Stomach (tissue), 4 donors: Measurements from ENCODE around the gene PLSCR2.

ENCODE experiments used
- EP300 ChIP-seq: sonication (generic); formaldehyde crosslinking; IDR thresholded peaks from one replicate; pipeline ENCODE4 v1.6.1; 2017; ENCODE audit warnings: antibody characterized with exemption
- POLR2A ChIP-seq, 4 donors: fragments of 450-650 bp; IDR thresholded peaks; one replicate each; pipeline ENCODE4 v1.6.1; 2016; ENCODE audit warnings: antibody characterized with exemption in 4 of 4, control low read depth in 2 of 4, mild to moderate bottlenecking in 1 of 4, moderate library complexity in 1 of 4
- POLR2AphosphoS5 ChIP-seq, 3 donors: sonication (generic); formaldehyde crosslinking; IDR thresholded peaks; one replicate each; pipeline ENCODE4 v1.6.1; 2016; ENCODE audit warnings: antibody characterized with exemption in 3 of 3
- TF ChIP-seq, protein P1 (sequence below), 7 experiments: fragments of 450-650 bp in 4 of 7; fragments of 200-600 bp in 3 of 7; sonication (generic) in 3 of 7; IDR thresholded peaks; one replicate each; pipeline ENCODE4 v1.5.1; 2016 to 2019; ENCODE audit warnings: antibody characterized with exemption in 7 of 7, control low read depth in 2 of 7, mild to moderate bottlenecking in 1 of 7

DNA sequence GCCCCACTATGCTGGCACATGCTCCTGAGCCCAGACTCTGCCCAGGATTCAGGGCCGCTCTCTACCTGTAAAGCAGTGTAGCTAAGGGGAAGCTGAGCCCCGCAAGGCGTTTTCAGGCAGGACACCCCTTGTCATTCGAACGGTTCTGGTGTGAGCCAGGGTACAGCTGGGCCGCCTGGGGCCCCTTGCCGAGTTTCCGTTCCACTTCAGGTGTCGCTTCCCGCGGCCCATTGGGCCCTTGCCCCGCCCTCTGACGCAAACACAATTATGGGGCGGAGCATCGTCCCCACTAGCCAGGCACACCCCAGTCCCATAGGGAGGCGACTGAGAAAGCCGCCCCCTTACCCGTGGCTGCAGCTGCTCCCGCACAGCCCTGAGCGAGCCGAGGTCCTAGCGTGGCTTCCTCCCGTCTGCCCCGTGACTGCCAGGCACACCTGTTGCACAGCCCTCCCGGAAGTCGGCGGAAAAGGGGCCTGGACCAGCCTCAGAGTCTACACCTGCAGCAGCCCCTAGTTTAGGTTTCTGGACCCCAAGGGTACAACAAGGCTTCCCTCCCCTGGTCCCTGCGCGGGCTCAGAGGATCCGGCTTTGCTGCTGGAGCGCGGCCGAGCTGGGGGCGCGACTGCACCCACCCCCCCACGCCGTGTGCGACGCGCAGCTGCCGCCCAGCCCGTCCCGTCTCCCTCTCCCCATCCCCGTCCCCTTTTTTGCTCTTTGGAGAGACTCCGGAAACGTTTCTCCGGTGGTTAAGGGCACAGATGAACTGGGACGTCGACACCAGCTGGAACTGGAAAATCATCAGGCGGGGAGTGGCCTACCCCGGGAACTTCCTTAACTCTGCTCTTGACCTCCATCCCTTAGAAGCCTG is at the start of gene PLSCR2:
- TF ChIP-seq, protein P1, sequence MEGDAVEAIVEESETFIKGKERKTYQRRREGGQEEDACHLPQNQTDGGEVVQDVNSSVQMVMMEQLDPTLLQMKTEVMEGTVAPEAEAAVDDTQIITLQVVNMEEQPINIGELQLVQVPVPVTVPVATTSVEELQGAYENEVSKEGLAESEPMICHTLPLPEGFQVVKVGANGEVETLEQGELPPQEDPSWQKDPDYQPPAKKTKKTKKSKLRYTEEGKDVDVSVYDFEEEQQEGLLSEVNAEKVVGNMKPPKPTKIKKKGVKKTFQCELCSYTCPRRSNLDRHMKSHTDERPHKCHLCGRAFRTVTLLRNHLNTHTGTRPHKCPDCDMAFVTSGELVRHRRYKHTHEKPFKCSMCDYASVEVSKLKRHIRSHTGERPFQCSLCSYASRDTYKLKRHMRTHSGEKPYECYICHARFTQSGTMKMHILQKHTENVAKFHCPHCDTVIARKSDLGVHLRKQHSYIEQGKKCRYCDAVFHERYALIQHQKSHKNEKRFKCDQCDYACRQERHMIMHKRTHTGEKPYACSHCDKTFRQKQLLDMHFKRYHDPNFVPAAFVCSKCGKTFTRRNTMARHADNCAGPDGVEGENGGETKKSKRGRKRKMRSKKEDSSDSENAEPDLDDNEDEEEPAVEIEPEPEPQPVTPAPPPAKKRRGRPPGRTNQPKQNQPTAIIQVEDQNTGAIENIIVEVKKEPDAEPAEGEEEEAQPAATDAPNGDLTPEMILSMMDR (IDR thresholded peaks at IDR 0.05) = no peak
- TF ChIP-seq POLR2A (IDR thresholded peaks at IDR 0.05) = peak in 1 of 4 donors; percentile 67
- TF ChIP-seq EP300 = no peak
- TF ChIP-seq POLR2AphosphoS5 (IDR thresholded peaks at IDR 0.05) = peak; percentile 30 to 82 (median 79)
